Erythroblast (primary cell): ENCODE data around the gene KANSL1.

Experiments
- GATA1 ChIP-seq: IDR thresholded peaks from 2 replicates; pipeline ENCODE4 v1.6.1; 2011; ENCODE audit warnings: low read depth, mild to moderate bottlenecking, control low read depth, low read length, moderate library complexity
- POLR2A ChIP-seq: IDR thresholded peaks from 2 replicates; pipeline ENCODE4 v1.6.1; 2011; ENCODE audit warnings: mild to moderate bottlenecking, low read length

- TF ChIP-seq POLR2A (no peak), GATA1 (no peak)
These were observed 136.4 kb downstream of the KANSL1 start for GRCh38 chr17:46056800-46057304.
